ENCODE measurements around the gene SMG5. TPM values are rescaled to one million over a fixed set of nuclear protein-coding genes. Genes with fewer than 3 reads are reported as not detected.

SMG5 gene
- total RNA-seq, 1 experiment from 2014 or later = 109 TPM

DNA sequence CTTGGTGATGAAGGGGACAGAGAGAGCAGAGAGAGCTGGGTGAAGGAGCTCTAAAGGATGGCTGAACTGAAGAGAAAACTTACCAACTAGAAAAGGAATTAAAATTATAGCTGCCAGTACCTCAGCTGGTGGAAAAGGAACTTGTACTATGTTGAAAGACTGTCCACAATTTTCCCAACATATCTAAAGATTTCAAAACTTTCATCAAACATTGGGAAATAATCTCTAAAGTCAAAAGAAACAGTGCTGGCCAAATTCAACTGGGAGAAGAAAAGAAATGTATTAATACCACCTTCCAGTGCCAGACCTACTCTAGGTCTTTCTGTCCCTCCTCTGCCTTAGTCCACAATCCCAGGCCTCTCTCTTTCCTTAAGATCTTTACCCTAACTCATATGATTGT is 6.1 kb downstream of the SMG5 start:
- DNase-seq (ENCODE audit: low spot score) (no peak), ATAC-seq (no peak)
- no peak overlapping the region for H3K27ac Mint-ChIP-seq
- no peak overlapping the region for H3K4me3 Mint-ChIP-seq
- no peaks in the 10 kb centered on the region for H3K27me3 Mint-ChIP-seq (ENCODE audit: low read depth)
- no peaks in the 10 kb centered on the region for H3K9me3 Mint-ChIP-seq
- peaks cover 71% of the 10 kb centered on the region for H3K36me3 Mint-ChIP-seq
- H3K4me1 Mint-ChIP-seq = peaks cover 7% of the 10 kb centered on the region
- ChIA-PET CTCF (no interaction called here), POLR2A (no interaction called here)
- TF ChIP-seq MYBL2 (CRISPR knock-in tag; IDR thresholded peaks at IDR 0.05) = no peak
- TF ChIP-seq, protein P1, sequence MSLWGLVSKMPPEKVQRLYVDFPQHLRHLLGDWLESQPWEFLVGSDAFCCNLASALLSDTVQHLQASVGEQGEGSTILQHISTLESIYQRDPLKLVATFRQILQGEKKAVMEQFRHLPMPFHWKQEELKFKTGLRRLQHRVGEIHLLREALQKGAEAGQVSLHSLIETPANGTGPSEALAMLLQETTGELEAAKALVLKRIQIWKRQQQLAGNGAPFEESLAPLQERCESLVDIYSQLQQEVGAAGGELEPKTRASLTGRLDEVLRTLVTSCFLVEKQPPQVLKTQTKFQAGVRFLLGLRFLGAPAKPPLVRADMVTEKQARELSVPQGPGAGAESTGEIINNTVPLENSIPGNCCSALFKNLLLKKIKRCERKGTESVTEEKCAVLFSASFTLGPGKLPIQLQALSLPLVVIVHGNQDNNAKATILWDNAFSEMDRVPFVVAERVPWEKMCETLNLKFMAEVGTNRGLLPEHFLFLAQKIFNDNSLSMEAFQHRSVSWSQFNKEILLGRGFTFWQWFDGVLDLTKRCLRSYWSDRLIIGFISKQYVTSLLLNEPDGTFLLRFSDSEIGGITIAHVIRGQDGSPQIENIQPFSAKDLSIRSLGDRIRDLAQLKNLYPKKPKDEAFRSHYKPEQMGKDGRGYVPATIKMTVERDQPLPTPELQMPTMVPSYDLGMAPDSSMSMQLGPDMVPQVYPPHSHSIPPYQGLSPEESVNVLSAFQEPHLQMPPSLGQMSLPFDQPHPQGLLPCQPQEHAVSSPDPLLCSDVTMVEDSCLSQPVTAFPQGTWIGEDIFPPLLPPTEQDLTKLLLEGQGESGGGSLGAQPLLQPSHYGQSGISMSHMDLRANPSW (CRISPR knock-in tag; conservative IDR thresholded peaks at IDR 0.05; ENCODE audit: low read depth) = no peak

DNA sequence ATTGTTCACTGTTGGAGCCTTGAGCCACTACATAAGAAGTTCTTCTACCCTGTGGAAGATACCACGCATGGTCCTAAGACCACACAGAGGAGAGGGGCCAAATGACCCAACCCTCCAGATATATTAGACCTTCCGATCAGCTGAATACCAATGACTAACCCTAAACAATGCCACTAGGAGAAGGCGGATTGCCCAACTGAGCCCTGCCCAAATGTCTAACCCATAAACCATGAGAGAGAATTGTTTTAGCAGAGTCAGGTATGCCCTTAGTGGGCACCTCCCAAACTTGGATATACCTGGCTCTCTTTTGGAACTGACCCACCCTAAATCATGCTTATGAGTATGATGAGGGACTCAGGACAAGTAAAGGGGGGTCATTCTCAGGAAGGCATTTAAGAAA is 12.3 kb downstream of the SMG5 start:
- H3K4me1 Mint-ChIP-seq = no peaks in the 10 kb centered on the region
- TF ChIP-seq ESRRA (CRISPR knock-in tag; IDR thresholded peaks at IDR 0.05; ENCODE audit: borderline replicate concordance) = no peak
- TF ChIP-seq NFE2L1 (CRISPR knock-in tag; IDR thresholded peaks at IDR 0.05) = no peak
- TF ChIP-seq GABPB1 (CRISPR knock-in tag; IDR thresholded peaks at IDR 0.05) = no peak
- TF ChIP-seq, protein P2, sequence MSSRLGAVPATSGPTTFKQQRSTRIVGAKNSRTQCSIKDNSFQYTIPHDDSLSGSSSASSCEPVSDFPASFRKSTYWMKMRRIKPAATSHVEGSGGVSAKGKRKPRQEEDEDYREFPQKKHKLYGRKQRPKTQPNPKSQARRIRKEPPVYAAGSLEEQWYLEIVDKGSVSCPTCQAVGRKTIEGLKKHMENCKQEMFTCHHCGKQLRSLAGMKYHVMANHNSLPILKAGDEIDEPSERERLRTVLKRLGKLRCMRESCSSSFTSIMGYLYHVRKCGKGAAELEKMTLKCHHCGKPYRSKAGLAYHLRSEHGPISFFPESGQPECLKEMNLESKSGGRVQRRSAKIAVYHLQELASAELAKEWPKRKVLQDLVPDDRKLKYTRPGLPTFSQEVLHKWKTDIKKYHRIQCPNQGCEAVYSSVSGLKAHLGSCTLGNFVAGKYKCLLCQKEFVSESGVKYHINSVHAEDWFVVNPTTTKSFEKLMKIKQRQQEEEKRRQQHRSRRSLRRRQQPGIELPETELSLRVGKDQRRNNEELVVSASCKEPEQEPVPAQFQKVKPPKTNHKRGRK (CRISPR knock-in tag; IDR thresholded peaks at IDR 0.05; ENCODE audit: borderline replicate concordance) = no peak
- TF ChIP-seq NR3C1 (CRISPR knock-in tag; conservative IDR thresholded peaks at IDR 0.05; ENCODE audit: low read depth) = no peak
- TF ChIP-seq, protein P3, sequence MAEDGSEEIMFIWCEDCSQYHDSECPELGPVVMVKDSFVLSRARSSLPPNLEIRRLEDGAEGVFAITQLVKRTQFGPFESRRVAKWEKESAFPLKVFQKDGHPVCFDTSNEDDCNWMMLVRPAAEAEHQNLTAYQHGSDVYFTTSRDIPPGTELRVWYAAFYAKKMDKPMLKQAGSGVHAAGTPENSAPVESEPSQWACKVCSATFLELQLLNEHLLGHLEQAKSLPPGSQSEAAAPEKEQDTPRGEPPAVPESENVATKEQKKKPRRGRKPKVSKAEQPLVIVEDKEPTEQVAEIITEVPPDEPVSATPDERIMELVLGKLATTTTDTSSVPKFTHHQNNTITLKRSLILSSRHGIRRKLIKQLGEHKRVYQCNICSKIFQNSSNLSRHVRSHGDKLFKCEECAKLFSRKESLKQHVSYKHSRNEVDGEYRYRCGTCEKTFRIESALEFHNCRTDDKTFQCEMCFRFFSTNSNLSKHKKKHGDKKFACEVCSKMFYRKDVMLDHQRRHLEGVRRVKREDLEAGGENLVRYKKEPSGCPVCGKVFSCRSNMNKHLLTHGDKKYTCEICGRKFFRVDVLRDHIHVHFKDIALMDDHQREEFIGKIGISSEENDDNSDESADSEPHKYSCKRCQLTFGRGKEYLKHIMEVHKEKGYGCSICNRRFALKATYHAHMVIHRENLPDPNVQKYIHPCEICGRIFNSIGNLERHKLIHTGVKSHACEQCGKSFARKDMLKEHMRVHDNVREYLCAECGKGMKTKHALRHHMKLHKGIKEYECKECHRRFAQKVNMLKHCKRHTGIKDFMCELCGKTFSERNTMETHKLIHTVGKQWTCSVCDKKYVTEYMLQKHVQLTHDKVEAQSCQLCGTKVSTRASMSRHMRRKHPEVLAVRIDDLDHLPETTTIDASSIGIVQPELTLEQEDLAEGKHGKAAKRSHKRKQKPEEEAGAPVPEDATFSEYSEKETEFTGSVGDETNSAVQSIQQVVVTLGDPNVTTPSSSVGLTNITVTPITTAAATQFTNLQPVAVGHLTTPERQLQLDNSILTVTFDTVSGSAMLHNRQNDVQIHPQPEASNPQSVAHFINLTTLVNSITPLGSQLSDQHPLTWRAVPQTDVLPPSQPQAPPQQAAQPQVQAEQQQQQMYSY (CRISPR knock-in tag; IDR thresholded peaks at IDR 0.05) = no peak
- TF ChIP-seq, protein P4, sequence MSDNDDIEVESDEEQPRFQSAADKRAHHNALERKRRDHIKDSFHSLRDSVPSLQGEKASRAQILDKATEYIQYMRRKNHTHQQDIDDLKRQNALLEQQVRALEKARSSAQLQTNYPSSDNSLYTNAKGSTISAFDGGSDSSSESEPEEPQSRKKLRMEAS (CRISPR knock-in tag; IDR thresholded peaks at IDR 0.05) = no peak
- TF ChIP-seq, protein P5, sequence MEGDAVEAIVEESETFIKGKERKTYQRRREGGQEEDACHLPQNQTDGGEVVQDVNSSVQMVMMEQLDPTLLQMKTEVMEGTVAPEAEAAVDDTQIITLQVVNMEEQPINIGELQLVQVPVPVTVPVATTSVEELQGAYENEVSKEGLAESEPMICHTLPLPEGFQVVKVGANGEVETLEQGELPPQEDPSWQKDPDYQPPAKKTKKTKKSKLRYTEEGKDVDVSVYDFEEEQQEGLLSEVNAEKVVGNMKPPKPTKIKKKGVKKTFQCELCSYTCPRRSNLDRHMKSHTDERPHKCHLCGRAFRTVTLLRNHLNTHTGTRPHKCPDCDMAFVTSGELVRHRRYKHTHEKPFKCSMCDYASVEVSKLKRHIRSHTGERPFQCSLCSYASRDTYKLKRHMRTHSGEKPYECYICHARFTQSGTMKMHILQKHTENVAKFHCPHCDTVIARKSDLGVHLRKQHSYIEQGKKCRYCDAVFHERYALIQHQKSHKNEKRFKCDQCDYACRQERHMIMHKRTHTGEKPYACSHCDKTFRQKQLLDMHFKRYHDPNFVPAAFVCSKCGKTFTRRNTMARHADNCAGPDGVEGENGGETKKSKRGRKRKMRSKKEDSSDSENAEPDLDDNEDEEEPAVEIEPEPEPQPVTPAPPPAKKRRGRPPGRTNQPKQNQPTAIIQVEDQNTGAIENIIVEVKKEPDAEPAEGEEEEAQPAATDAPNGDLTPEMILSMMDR (IDR thresholded peaks at IDR 0.05) = no peak
- no peak for TF ChIP-seq CREM (CRISPR knock-in tag; IDR thresholded peaks at IDR 0.05)
- no peak for TF ChIP-seq MXD4 (CRISPR knock-in tag; IDR thresholded peaks at IDR 0.05; ENCODE audit: borderline replicate concordance)
- TF ChIP-seq ZNF317 (CRISPR knock-in tag; IDR thresholded peaks at IDR 0.05; ENCODE audit: borderline replicate concordance, low read depth) = no peak
- TF ChIP-seq, protein P6, sequence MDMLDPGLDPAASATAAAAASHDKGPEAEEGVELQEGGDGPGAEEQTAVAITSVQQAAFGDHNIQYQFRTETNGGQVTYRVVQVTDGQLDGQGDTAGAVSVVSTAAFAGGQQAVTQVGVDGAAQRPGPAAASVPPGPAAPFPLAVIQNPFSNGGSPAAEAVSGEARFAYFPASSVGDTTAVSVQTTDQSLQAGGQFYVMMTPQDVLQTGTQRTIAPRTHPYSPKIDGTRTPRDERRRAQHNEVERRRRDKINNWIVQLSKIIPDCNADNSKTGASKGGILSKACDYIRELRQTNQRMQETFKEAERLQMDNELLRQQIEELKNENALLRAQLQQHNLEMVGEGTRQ (CRISPR knock-in tag; IDR thresholded peaks at IDR 0.05) = no peak
- TF ChIP-seq, protein P7, sequence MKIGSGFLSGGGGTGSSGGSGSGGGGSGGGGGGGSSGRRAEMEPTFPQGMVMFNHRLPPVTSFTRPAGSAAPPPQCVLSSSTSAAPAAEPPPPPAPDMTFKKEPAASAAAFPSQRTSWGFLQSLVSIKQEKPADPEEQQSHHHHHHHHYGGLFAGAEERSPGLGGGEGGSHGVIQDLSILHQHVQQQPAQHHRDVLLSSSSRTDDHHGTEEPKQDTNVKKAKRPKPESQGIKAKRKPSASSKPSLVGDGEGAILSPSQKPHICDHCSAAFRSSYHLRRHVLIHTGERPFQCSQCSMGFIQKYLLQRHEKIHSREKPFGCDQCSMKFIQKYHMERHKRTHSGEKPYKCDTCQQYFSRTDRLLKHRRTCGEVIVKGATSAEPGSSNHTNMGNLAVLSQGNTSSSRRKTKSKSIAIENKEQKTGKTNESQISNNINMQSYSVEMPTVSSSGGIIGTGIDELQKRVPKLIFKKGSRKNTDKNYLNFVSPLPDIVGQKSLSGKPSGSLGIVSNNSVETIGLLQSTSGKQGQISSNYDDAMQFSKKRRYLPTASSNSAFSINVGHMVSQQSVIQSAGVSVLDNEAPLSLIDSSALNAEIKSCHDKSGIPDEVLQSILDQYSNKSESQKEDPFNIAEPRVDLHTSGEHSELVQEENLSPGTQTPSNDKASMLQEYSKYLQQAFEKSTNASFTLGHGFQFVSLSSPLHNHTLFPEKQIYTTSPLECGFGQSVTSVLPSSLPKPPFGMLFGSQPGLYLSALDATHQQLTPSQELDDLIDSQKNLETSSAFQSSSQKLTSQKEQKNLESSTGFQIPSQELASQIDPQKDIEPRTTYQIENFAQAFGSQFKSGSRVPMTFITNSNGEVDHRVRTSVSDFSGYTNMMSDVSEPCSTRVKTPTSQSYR (CRISPR knock-in tag; IDR thresholded peaks at IDR 0.05) = no peak
- TF ChIP-seq, protein P1 (CRISPR knock-in tag; conservative IDR thresholded peaks at IDR 0.05; ENCODE audit: low read depth) = no peak
- no peak for TF ChIP-seq ZNF423 (CRISPR knock-in tag; IDR thresholded peaks at IDR 0.05)
- TF ChIP-seq TEAD1 (CRISPR knock-in tag; IDR thresholded peaks at IDR 0.05) = no peak
- TF ChIP-seq SP1 (CRISPR knock-in tag; conservative IDR thresholded peaks at IDR 0.05) = no peak

More for the DNA sequence above, 12.3 kb downstream of the SMG5 start:
- Mint-ChIP-seq H3K27ac (no peak overlapping the region), H3K4me3 (no peak overlapping the region), H3K36me3 (peaks cover 79% of the 10 kb centered on the region), H3K27me3 (ENCODE audit: low read depth) (no peaks in the 10 kb centered on the region), H3K9me3 (no peaks in the 10 kb centered on the region)
- POLR2A ChIA-PET = no interaction called here
- CTCF ChIA-PET = no interaction called here
- ATAC-seq = no peak
- no peak for DNase-seq (ENCODE audit: low spot score)

Measured in WTC11 (cell line).